ENCODE data around the gene HOXA2. TPM values are rescaled to one million over a fixed set of nuclear protein-coding genes. Genes with fewer than 3 reads are reported as not detected.

HOXA2 gene
- total RNA-seq, 2 experiments from 2014 or later: not detected

GRCh38 chr7:27138985-27139333 is 36.5 kb upstream of the HOXA2 start:
- H3K27ac Mint-ChIP-seq: peak overlapping the region; percentile 23
- no peaks in the 10 kb centered on the region for H3K36me3 Mint-ChIP-seq
- intact Hi-C loops (cut with micrococcal nuclease): no loop called here
- peaks cover 41% of the 10 kb centered on the region for H3K27me3 Mint-ChIP-seq
- H3K4me1 Mint-ChIP-seq (ENCODE audit: low read depth): peaks cover 14% of the 10 kb centered on the region
- CTCF ChIA-PET: no interaction called here
- H3K4me3 Mint-ChIP-seq: no peak overlapping the region
- no peak for DNase-seq
- POLR2A ChIA-PET: no interaction called here
- no peaks in the 10 kb centered on the region for H3K9me3 Mint-ChIP-seq

- Mint-ChIP-seq H3K27ac (peak overlapping the region; percentile 23), H3K4me1 (ENCODE audit: low read depth) (peaks cover 17% of the 10 kb centered on the region), H3K9me3 (no peaks in the 10 kb centered on the region), H3K4me3 (no peak overlapping the region), H3K36me3 (no peaks in the 10 kb centered on the region), H3K27me3 (peaks cover 46% of the 10 kb centered on the region)
- DNase-seq: no peak
- ChIA-PET POLR2A (no interaction called here), CTCF (no interaction called here)
- intact Hi-C loops (cut with micrococcal nuclease): no loop called here
Observed at GRCh38 chr7:27138472-27138871, 36.0 kb upstream of the HOXA2 start.

- peaks cover 17% of the 10 kb centered on the region for H3K4me1 Mint-ChIP-seq (ENCODE audit: low read depth)
- peaks cover 52% of the 10 kb centered on the region for H3K27me3 Mint-ChIP-seq
Observed at GRCh38 chr7:27137640-27138315, 35.3 kb upstream of the HOXA2 start.

GRCh38 chr7:27134392-27134791 is 31.9 kb upstream of the HOXA2 start:
- Mint-ChIP-seq H3K27ac (peak overlapping the region; percentile 38), H3K27me3 (peaks cover 60% of the 10 kb centered on the region), H3K36me3 (no peaks in the 10 kb centered on the region), H3K9me3 (no peaks in the 10 kb centered on the region), H3K4me3 (peak overlapping the region; percentile 12), H3K4me1 (ENCODE audit: low read depth) (peaks cover 17% of the 10 kb centered on the region)
- no peak for DNase-seq
- ChIA-PET POLR2A (no interaction called here), CTCF (interaction anchor here (0.7 to 1.5 kb wide), 3 partner anchors 10 to 452 kb away, joined by 3 to 4 read pairs (median 4); no protein-coding TSS in a partner anchor)
- intact Hi-C loops (cut with micrococcal nuclease): loop anchor here (1.0 kb wide), 1 partner anchor 38 kb away; no protein-coding TSS in a partner anchor

More at GRCh38 chr7:27137640-27138315, 35.3 kb upstream of the HOXA2 start:
- no peak overlapping the region for H3K4me3 Mint-ChIP-seq
- no peaks in the 10 kb centered on the region for H3K36me3 Mint-ChIP-seq
- POLR2A ChIA-PET: no interaction called here
- CTCF ChIA-PET: no interaction called here
- H3K9me3 Mint-ChIP-seq: no peaks in the 10 kb centered on the region
- intact Hi-C loops (cut with micrococcal nuclease): no loop called here
- DNase-seq: no peak
- H3K27ac Mint-ChIP-seq: no peak overlapping the region

- H3K27ac Mint-ChIP-seq: no peak overlapping the region
- DNase-seq: no peak
- CTCF ChIA-PET: interaction anchor here (0.7 to 1.5 kb wide), 2 partner anchors 11 to 28 kb away, joined by 3 to 4 read pairs; no protein-coding TSS in a partner anchor
- H3K27me3 Mint-ChIP-seq: peaks cover 56% of the 10 kb centered on the region
- POLR2A ChIA-PET: no interaction called here
- H3K9me3 Mint-ChIP-seq: no peaks in the 10 kb centered on the region
- no peak overlapping the region for H3K4me3 Mint-ChIP-seq
- H3K36me3 Mint-ChIP-seq: no peaks in the 10 kb centered on the region
- intact Hi-C loops (cut with micrococcal nuclease): loop anchor here (1.0 kb wide), 1 partner anchor 37 kb away; no protein-coding TSS in a partner anchor
- H3K4me1 Mint-ChIP-seq (ENCODE audit: low read depth): peaks cover 17% of the 10 kb centered on the region
Observed at GRCh38 chr7:27133409-27134231, 31.1 kb upstream of the HOXA2 start.

- DNase-seq: no peak
- Mint-ChIP-seq H3K27ac (no peak overlapping the region), H3K4me3 (no peak overlapping the region), H3K9me3 (no peaks in the 10 kb centered on the region), H3K27me3 (peaks cover 55% of the 10 kb centered on the region), H3K4me1 (ENCODE audit: low read depth) (peaks cover 17% of the 10 kb centered on the region), H3K36me3 (no peaks in the 10 kb centered on the region)
- intact Hi-C loops (cut with micrococcal nuclease): no loop called here
- POLR2A ChIA-PET: no interaction called here
- CTCF ChIA-PET: no interaction called here
Observed at GRCh38 chr7:27132978-27133377, 30.5 kb upstream of the HOXA2 start.

GRCh38 chr7:27132214-27132613 is 29.7 kb upstream of the HOXA2 start:
- no peak overlapping the region for H3K4me3 Mint-ChIP-seq
- intact Hi-C loops (cut with micrococcal nuclease): no loop called here
- ChIA-PET CTCF (no interaction called here), POLR2A (no interaction called here)
- DNase-seq: no peak
- no peaks in the 10 kb centered on the region for H3K9me3 Mint-ChIP-seq
- no peak overlapping the region for H3K27ac Mint-ChIP-seq
- no peaks in the 10 kb centered on the region for H3K36me3 Mint-ChIP-seq
- peaks cover 56% of the 10 kb centered on the region for H3K27me3 Mint-ChIP-seq
- H3K4me1 Mint-ChIP-seq (ENCODE audit: low read depth): peaks cover 17% of the 10 kb centered on the region

GRCh38 chr7:27131390-27131819 is 28.9 kb upstream of the HOXA2 start:
- Mint-ChIP-seq H3K4me1 (ENCODE audit: low read depth) (peaks cover 17% of the 10 kb centered on the region), H3K9me3 (no peaks in the 10 kb centered on the region), H3K27ac (no peak overlapping the region), H3K4me3 (no peak overlapping the region), H3K36me3 (no peaks in the 10 kb centered on the region), H3K27me3 (peaks cover 58% of the 10 kb centered on the region)
- intact Hi-C loops (cut with micrococcal nuclease): no loop called here
- no peak for DNase-seq
- POLR2A ChIA-PET: no interaction called here
- CTCF ChIA-PET: interaction anchor here (1.5 kb wide), 1 partner anchor 30 kb away, joined by 5 read pairs; no protein-coding TSS in a partner anchor

GRCh38 chr7:27130540-27131389 is 28.3 kb upstream of the HOXA2 start, which contains the start of gene HOXA4:
HOXA4 (minus strand) TSS chr7:27130757; CDS start chr7:27130733, 24 bp downstream.
- Mint-ChIP-seq H3K4me1 (ENCODE audit: low read depth) (peaks cover 15% of the 10 kb centered on the region), H3K4me3 (peak within 1 kb of the TSS; percentile 57), H3K27ac (no peak within 1 kb of the TSS), H3K36me3 (no peaks in the 10 kb centered on the region), H3K9me3 (no peaks in the 10 kb centered on the region), H3K27me3 (peaks cover 56% of the 10 kb centered on the region)
- DNase-seq: peak; percentile 73
- intact Hi-C loops (cut with micrococcal nuclease): no loop called here
- CTCF ChIA-PET: interaction anchor here (1.5 kb wide), 1 partner anchor 31 kb away, joined by 5 read pairs; no protein-coding TSS in a partner anchor
- POLR2A ChIA-PET: no interaction called here

GRCh38 chr7:27129729-27130539 is 27.5 kb upstream of the HOXA2 start:
- Mint-ChIP-seq H3K9me3 (no peaks in the 10 kb centered on the region), H3K27ac (no peak overlapping the region), H3K4me1 (ENCODE audit: low read depth) (peaks cover 12% of the 10 kb centered on the region), H3K27me3 (peaks cover 54% of the 10 kb centered on the region), H3K36me3 (no peaks in the 10 kb centered on the region), H3K4me3 (no peak overlapping the region)
- ChIA-PET POLR2A (no interaction called here), CTCF (no interaction called here)
- no peak for DNase-seq
- intact Hi-C loops (cut with micrococcal nuclease): no loop called here

Measured in activated CD4-positive, alpha-beta memory T cell treated with anti-CD3 and anti-CD28 coated beads for 36 hours (primary cell).